Measurements from ENCODE around the gene CELF1.

DNA sequence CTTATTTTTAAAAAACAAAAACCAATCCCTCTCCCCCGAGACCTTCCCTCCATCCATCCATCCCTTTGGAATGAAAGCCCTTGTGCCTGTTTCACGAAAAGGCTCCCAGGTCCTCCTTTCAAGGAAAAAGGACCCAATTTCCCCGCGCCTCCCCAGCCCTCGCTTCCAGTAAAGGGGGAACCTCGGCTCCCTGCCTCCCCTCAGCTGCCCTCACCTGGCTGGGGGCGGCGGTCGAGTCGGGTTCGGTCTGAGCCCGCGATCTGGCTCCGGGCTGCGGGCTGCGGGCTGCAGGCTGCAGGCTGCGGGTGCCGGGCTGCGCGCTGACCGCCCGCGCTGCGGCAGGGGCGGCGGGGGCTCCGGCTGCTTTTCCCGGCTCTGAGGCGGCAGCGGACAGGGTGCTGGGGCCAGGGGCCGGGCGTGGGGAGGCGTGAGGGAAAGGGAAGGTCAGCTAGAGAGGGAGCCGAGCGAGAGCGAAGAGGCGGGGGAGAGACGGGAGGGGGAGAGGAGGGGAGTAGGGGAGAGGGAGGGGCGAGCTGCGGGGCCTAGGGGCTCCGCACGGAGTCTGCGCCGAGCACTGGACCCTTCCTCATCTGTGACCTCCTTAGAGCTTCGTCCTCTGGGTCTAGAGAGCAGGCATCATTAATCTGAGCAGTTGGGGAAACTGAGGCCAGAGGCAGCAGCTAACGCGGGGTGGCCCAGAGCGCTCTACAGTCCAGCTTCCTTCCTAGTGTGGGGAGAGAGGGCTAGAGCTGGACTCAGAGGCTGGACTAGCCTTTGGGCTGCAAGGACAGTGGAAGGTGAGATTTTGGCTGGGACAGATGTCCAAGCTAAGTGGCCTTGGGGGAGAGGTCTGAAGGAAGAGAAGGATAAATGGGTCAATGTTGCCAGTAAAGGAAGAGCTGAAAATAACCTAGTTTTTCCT lies 41.3 kb upstream of the CELF1 start, which contains the start of gene C1QTNF4:
- TF ChIP-seq CTCF (IDR thresholded peaks at IDR 0.05) (no peak), POLR2A (IDR thresholded peaks at IDR 0.05) (no peak)

Measured in adrenal gland (tissue), 5 donors.